Prostate gland (tissue), 2 donors: ENCODE measurements around the gene SYT6. TPM values are rescaled to one million over a fixed set of nuclear protein-coding genes. Genes with fewer than 3 reads are reported as not detected.

ENCODE experiments used
- DNase-seq: peaks from one replicate; pipeline ENCODE4 v3.0.0-alpha.2; 2019; ENCODE audit warnings: low spot score
- H3K27ac ChIP-seq, 2 donors: fragments of 200-600 bp; sonication (generic); 2 replicates each; pipeline ENCODE4 v1.5.1; 2017 to 2019
- H3K27me3 ChIP-seq: fragments of 200-600 bp; sonication (generic); replicated peaks from 2 replicates; pipeline ENCODE4 v1.5.1; 2019; ENCODE audit not compliant: insufficient read depth
- H3K36me3 ChIP-seq, 2 donors: fragments of 200-600 bp; sonication (generic); 1 replicate in 1 of 2; 2 replicates in 1 of 2; pipeline versions ENCODE4 v1.5.1 to v1.8.1; 2017 to 2019
- H3K4me1 ChIP-seq: fragments of 200-600 bp; sonication (generic); replicated peaks from 2 replicates; pipeline ENCODE4 v1.5.1; 2019
- H3K4me3 ChIP-seq, 2 donors: fragments of 200-600 bp; sonication (generic); 2 replicates each; pipeline ENCODE4 v1.5.1; 2017 to 2019
- H3K9me3 ChIP-seq: fragments of 200-600 bp; sonication (generic); 2 replicates; pipeline ENCODE4 v1.5.1; 2017
- POLR2A ChIP-seq: fragments of 450-650 bp; IDR thresholded peaks from one replicate; pipeline ENCODE4 v1.6.1; 2016; ENCODE audit warnings: antibody characterized with exemption, mild to moderate bottlenecking
- POLR2AphosphoS5 ChIP-seq: sonication (generic); formaldehyde crosslinking; IDR thresholded peaks from one replicate; pipeline ENCODE4 v1.6.1; 2017; ENCODE audit warnings: antibody characterized with exemption
- WGBS: methylation state at CpG from one replicate; pipeline ENCODE4 v1.1.5; 2018; 5-methylcytosine and 5-hydroxymethylcytosine counted together
- intact Hi-C: fragments of 100-400 bp; cut with DNase I; formaldehyde crosslinking; loops from one replicate; pipeline ENCODE4 v1.14.2; 2022
- total RNA-seq, 2 donors: library from RNA; depleted of rRNA; stranded (reverse); fragments of >200 nt; gene quantifications; one replicate each; pipeline ENCODE4 v1.1.0, GENCODE V29; 2016
- TF ChIP-seq, protein P1 (sequence below), 4 experiments: fragments of 200-600 bp in 2 of 4; fragments of 450-650 bp in 2 of 4; sonication (generic) in 2 of 4; IDR thresholded peaks; 1 replicate in 3 of 4; 2 replicates in 1 of 4; pipeline ENCODE4 v1.5.1; 2016 to 2019; ENCODE audit warnings: antibody characterized with exemption in 4 of 4, mild to moderate bottlenecking in 2 of 4, moderate library complexity in 2 of 4

The SYT6 gene
- total RNA-seq, 2 donors from 2014 or later: 1.6 TPM; not detected in 1

DNA sequence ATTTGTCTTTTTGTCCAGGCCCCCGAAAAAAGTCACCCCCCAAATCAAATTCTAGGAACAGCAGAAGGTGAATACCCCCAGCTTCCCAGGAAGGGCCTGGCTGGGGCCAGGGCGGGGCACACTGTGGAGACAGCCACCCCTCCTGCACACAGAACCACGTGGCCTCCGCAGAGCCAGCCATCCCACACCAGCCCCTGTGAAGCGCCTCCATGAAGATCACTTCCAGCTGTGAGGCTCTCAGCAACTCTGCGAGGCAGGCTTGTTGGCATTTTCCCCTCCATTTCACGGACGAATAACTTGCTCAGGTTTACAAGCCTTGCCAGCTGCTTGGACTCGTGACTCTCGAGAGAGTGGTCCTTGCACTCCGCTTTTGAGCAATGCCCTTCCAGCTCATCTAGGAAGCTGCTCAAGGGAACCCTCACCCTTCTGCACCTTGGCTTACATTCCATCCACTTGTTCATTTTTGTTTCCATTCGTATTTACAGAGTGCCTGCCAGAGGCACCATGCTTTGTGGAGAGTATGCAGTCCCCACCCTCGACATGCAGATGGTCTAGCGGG is 48.2 kb downstream of the SYT6 start:
- H3K9me3 ChIP-seq: no peaks in the 10 kb centered on the region
- no peaks in the 10 kb centered on the region for H3K27me3 ChIP-seq
- no peaks in the 10 kb centered on the region for H3K36me3 ChIP-seq
- H3K4me3 ChIP-seq: no peak overlapping the region
- no peak for DNase-seq
- H3K4me1 ChIP-seq: no peaks in the 10 kb centered on the region
- 61% methylated on average over 14 of the region's 14 CpGs for WGBS
- no peak for TF ChIP-seq POLR2AphosphoS5
- TF ChIP-seq, protein P1, sequence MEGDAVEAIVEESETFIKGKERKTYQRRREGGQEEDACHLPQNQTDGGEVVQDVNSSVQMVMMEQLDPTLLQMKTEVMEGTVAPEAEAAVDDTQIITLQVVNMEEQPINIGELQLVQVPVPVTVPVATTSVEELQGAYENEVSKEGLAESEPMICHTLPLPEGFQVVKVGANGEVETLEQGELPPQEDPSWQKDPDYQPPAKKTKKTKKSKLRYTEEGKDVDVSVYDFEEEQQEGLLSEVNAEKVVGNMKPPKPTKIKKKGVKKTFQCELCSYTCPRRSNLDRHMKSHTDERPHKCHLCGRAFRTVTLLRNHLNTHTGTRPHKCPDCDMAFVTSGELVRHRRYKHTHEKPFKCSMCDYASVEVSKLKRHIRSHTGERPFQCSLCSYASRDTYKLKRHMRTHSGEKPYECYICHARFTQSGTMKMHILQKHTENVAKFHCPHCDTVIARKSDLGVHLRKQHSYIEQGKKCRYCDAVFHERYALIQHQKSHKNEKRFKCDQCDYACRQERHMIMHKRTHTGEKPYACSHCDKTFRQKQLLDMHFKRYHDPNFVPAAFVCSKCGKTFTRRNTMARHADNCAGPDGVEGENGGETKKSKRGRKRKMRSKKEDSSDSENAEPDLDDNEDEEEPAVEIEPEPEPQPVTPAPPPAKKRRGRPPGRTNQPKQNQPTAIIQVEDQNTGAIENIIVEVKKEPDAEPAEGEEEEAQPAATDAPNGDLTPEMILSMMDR (IDR thresholded peaks at IDR 0.05): no peak
- no peak for TF ChIP-seq POLR2A
- intact Hi-C loops: no loop called here
- no peak overlapping the region for H3K27ac ChIP-seq

DNA sequence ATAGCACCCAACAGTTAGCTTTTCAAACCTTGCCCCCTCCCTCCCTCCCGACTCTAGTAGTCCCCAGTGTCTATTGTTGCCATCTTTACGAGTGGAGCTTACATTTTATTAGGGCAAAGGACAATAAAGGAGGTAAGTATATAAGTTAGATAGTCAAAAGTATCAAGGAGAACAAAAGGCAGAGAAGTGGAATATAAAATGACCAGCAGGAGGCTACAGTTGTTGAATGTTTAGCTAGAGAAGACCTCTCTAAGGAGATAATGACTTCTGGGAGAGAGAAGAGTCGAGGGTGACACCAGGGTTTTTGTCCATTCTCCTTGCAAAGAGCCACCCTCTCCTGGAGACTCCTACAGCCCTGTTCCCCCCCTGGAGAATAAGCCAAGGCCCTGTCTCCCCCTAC is 48.7 kb downstream of the SYT6 start:
- DNase-seq: no peak
- H3K27ac ChIP-seq: no peak overlapping the region
- WGBS: 62% methylated on average over 3 of the region's 3 CpGs
- H3K9me3 ChIP-seq: no peaks in the 10 kb centered on the region
- intact Hi-C loops: no loop called here
- TF ChIP-seq, protein P1 (IDR thresholded peaks at IDR 0.05): no peak
- TF ChIP-seq POLR2AphosphoS5 (no peak), POLR2A (no peak)
- H3K36me3 ChIP-seq: no peaks in the 10 kb centered on the region
- H3K27me3 ChIP-seq: no peaks in the 10 kb centered on the region
- no peak overlapping the region for H3K4me3 ChIP-seq
- H3K4me1 ChIP-seq: no peaks in the 10 kb centered on the region

DNA sequence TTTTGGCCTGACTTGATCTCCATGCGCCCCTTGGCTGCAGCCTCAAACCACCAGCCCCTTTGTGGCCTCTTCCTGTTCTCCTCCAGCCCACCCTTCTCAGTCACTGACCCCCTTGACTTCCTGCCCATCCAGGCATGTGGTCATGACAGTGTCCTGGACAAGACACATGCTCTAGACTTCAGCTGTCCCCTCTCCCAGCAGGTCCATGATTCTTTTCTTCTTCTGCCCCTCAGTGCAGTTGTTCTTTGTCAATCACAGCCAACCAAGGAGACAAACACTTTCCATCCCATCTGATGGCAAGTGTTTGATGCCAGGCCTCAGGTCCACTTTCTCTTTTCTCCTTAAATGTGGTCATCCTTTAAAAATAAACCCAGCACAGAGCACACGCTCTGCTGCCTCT is 49.7 kb downstream of the SYT6 start:
- H3K4me1 ChIP-seq: no peaks in the 10 kb centered on the region
- no peak overlapping the region for H3K4me3 ChIP-seq
- H3K9me3 ChIP-seq: no peaks in the 10 kb centered on the region
- H3K27me3 ChIP-seq: no peaks in the 10 kb centered on the region
- intact Hi-C loops: no loop called here
- H3K36me3 ChIP-seq: no peaks in the 10 kb centered on the region
- no peak for DNase-seq
- no peak overlapping the region for H3K27ac ChIP-seq
- TF ChIP-seq POLR2A (no peak), POLR2AphosphoS5 (no peak)
- TF ChIP-seq, protein P1 (IDR thresholded peaks at IDR 0.05): no peak
- 75% methylated on average over 2 of the region's 2 CpGs for WGBS

DNA sequence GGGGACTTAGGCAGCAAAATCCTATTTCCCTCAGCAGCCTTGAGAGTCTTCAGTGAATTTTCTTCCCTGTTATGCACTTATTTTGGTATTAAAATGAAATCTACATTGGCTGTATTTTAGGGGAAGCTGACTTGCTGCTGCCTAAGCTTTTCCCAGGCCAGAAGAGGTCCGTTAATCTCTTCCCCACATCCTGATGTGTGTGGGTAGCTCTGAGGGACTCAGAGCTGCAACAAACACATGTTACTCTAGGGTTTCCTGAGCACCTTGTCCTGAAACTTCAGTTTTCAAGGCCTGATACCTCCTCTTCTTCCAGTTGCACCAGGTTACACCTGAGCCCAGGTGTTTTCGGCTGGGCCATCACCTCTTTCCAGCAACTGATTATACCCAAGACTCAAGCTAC is 51.5 kb downstream of the SYT6 start:
- Histone ChIP-seq H3K4me3 (no peak overlapping the region), H3K4me1 (no peaks in the 10 kb centered on the region), H3K27ac (no peak overlapping the region), H3K27me3 (no peaks in the 10 kb centered on the region), H3K36me3 (no peaks in the 10 kb centered on the region), H3K9me3 (no peaks in the 10 kb centered on the region)
- intact Hi-C loops: no loop called here
- TF ChIP-seq, protein P1 (IDR thresholded peaks at IDR 0.05): no peak
- TF ChIP-seq POLR2AphosphoS5 (no peak), POLR2A (no peak)
- no peak for DNase-seq
- WGBS: 95% methylated on average over 2 of the region's 2 CpGs

DNA sequence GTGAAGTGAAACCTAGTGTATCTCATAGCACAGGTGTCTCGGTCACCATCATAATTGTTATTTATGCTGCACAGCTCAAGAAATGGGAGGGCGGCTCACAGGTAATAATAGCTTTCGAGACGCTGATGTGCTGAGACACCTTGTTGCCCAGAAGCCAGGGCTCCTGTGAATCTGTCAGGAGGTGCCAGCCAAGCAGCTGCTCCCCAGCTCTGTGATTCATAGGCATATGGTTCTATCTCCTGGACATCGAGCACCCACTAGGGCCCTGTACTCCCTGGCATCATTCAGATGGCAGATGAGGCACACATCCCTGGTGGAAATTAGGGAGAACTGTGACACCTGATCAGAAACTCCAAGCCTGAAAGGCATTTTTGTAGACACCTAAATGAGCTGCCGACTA is 53.5 kb downstream of the SYT6 start:
- H3K9me3 ChIP-seq: no peaks in the 10 kb centered on the region
- 91% methylated on average over 6 of the region's 6 CpGs for WGBS
- H3K27ac ChIP-seq: no peak overlapping the region
- no peaks in the 10 kb centered on the region for H3K4me1 ChIP-seq
- DNase-seq: no peak
- no peaks in the 10 kb centered on the region for H3K27me3 ChIP-seq
- TF ChIP-seq POLR2A (no peak), POLR2AphosphoS5 (no peak)
- TF ChIP-seq, protein P1 (IDR thresholded peaks at IDR 0.05): no peak
- H3K36me3 ChIP-seq: no peaks in the 10 kb centered on the region
- H3K4me3 ChIP-seq: no peak overlapping the region
- intact Hi-C loops: no loop called here
